ENCODE results near the gene DYSF.

The DYSF gene

GRCh38 chr2:71715241-71715750, 261.9 kb downstream of the DYSF start:
- no peak for DNase-seq

- DNase-seq: no peak
Observed at GRCh38 chr2:71715951-71716696, 262.8 kb downstream of the DYSF start.

- no peak for DNase-seq
Observed at GRCh38 chr2:71716697-71717624, 263.6 kb downstream of the DYSF start.

- DNase-seq: no peak
Observed at GRCh38 chr2:71718686-71719085, 265.3 kb downstream of the DYSF start.

- no peak for DNase-seq
Observed at GRCh38 chr2:71719520-71720282, 266.3 kb downstream of the DYSF start.

GRCh38 chr2:71720283-71720560, 266.9 kb downstream of the DYSF start:
- no peak for DNase-seq

- no peak for DNase-seq
Observed at GRCh38 chr2:71720596-71721361, 267.4 kb downstream of the DYSF start.

GRCh38 chr2:71721362-71721665, 268.0 kb downstream of the DYSF start:
- no peak for DNase-seq

- no peak for DNase-seq
Observed at GRCh38 chr2:71721669-71722068, 268.3 kb downstream of the DYSF start.

- no peak for DNase-seq
Observed at GRCh38 chr2:71722286-71722685, 268.9 kb downstream of the DYSF start.

- no peak for DNase-seq
Observed at GRCh38 chr2:71724793-71725192, 271.4 kb downstream of the DYSF start.

GRCh38 chr2:71725836-71726235, 272.5 kb downstream of the DYSF start:
- DNase-seq: no peak

- no peak for DNase-seq
Observed at GRCh38 chr2:71727562-71727961, 274.2 kb downstream of the DYSF start.

GRCh38 chr2:71728036-71728435, 274.7 kb downstream of the DYSF start:
- DNase-seq: no peak

GRCh38 chr2:71730785-71731383, 277.5 kb downstream of the DYSF start:
- no peak for DNase-seq

- no peak for DNase-seq
Observed at GRCh38 chr2:71734620-71735019, 281.3 kb downstream of the DYSF start.

- DNase-seq: no peak
Observed at GRCh38 chr2:71735676-71736075, 282.3 kb downstream of the DYSF start.

All from NCI-H2171 (cell line).